ENCODE results near the gene GLP2R. TPM values are rescaled to one million over a fixed set of nuclear protein-coding genes. Genes with fewer than 3 reads are reported as not detected.
A peak's percentile ranks its signal among the peaks of the same experiment; 100 is the strongest.

The GLP2R gene
- total and polyA plus RNA-seq, 3 donors from 2014 or later = 0.70 to 1.3 (median 0.81) TPM

GRCh38 chr17:9811537-9811936 is 14.2 kb upstream of the GLP2R start:
- Histone ChIP-seq H3K27me3 (no peaks in the 10 kb centered on the region), H3K27ac (no peak overlapping the region), H3K36me3 (ENCODE audit: low read depth, missing control alignments) (no peaks in the 10 kb centered on the region), H3K9me3 (no peaks in the 10 kb centered on the region), H3K4me3 (no peak overlapping the region), H3K4me1 (no peaks in the 10 kb centered on the region)
- no peak for DNase-seq
- 81 to 87% methylated on average over 11 of the region's 11 CpGs for WGBS, 2 donors
- intact Hi-C loops (cut with DNase I; ENCODE audit: low total_unique reads) = no loop called here
- TF ChIP-seq POLR2A (IDR thresholded peaks at IDR 0.05) = no peak
- TF ChIP-seq CTCF (IDR thresholded peaks at IDR 0.05) = no peak

- no peaks in the 10 kb centered on the region for H3K9me3 ChIP-seq
- 86 to 93% methylated on average over 9 of the region's 9 CpGs for WGBS, 2 donors
- H3K4me3 ChIP-seq = no peak overlapping the region
- H3K27ac ChIP-seq = no peak overlapping the region
- no peak for TF ChIP-seq CTCF (IDR thresholded peaks at IDR 0.05)
- no peak for TF ChIP-seq POLR2A (IDR thresholded peaks at IDR 0.05)
- no peaks in the 10 kb centered on the region for H3K4me1 ChIP-seq
- intact Hi-C loops (cut with DNase I; ENCODE audit: low total_unique reads) = no loop called here
- no peaks in the 10 kb centered on the region for H3K27me3 ChIP-seq
- no peaks in the 10 kb centered on the region for H3K36me3 ChIP-seq (ENCODE audit: low read depth, missing control alignments)
- no peak for DNase-seq
These were observed 12.6 kb upstream of the GLP2R start for GRCh38 chr17:9813166-9813565.

- intact Hi-C loops (cut with DNase I; ENCODE audit: low total_unique reads) = no loop called here
- DNase-seq = no peak
- Histone ChIP-seq H3K36me3 (ENCODE audit: low read depth, missing control alignments) (no peaks in the 10 kb centered on the region), H3K27ac (no peak overlapping the region), H3K9me3 (no peaks in the 10 kb centered on the region), H3K4me1 (no peaks in the 10 kb centered on the region), H3K4me3 (no peak overlapping the region), H3K27me3 (no peaks in the 10 kb centered on the region)
- WGBS, 2 donors = 81 to 90% methylated on average over 14 of the region's 14 CpGs
- TF ChIP-seq CTCF (IDR thresholded peaks at IDR 0.05) = no peak
- no peak for TF ChIP-seq POLR2A (IDR thresholded peaks at IDR 0.05)
These were observed 11.3 kb upstream of the GLP2R start for GRCh38 chr17:9814337-9814945.

- intact Hi-C loops (cut with DNase I; ENCODE audit: low total_unique reads) = no loop called here
- WGBS, 2 donors = 53 to 80% methylated on average over 5 to 10 of the region's 10 CpGs
- H3K27ac ChIP-seq = no peak overlapping the region
- H3K36me3 ChIP-seq (ENCODE audit: low read depth, missing control alignments) = no peaks in the 10 kb centered on the region
- no peak for TF ChIP-seq CTCF (IDR thresholded peaks at IDR 0.05)
- no peak for TF ChIP-seq POLR2A (IDR thresholded peaks at IDR 0.05)
- H3K27me3 ChIP-seq = no peaks in the 10 kb centered on the region
- no peak overlapping the region for H3K4me3 ChIP-seq
- DNase-seq = no peak
- H3K9me3 ChIP-seq = no peaks in the 10 kb centered on the region
- no peaks in the 10 kb centered on the region for H3K4me1 ChIP-seq
These were observed 9.3 kb upstream of the GLP2R start for GRCh38 chr17:9816472-9816871.

GRCh38 chr17:9817086-9817485 is 8.6 kb upstream of the GLP2R start:
- peak; percentile 48 for DNase-seq
- no peak for TF ChIP-seq POLR2A (IDR thresholded peaks at IDR 0.05)
- no peak for TF ChIP-seq CTCF (IDR thresholded peaks at IDR 0.05)
- Histone ChIP-seq H3K36me3 (ENCODE audit: low read depth, missing control alignments) (no peaks in the 10 kb centered on the region), H3K4me1 (no peaks in the 10 kb centered on the region), H3K27ac (no peak overlapping the region), H3K4me3 (no peak overlapping the region), H3K9me3 (no peaks in the 10 kb centered on the region), H3K27me3 (no peaks in the 10 kb centered on the region)
- WGBS, 2 donors = 33 to 44% methylated on average over 8 of the region's 8 CpGs
- intact Hi-C loops (cut with DNase I; ENCODE audit: low total_unique reads) = no loop called here
